Measurements from ENCODE around the gene RAB24.
A peak's percentile ranks its signal among the peaks of the same experiment; 100 is the strongest.
"Not testable (repeated sequence)": the region's sequence is repeated elsewhere in the genome, so short reads cannot be mapped to it uniquely, and the experiment has no call there.

Gene RAB24

DNA sequence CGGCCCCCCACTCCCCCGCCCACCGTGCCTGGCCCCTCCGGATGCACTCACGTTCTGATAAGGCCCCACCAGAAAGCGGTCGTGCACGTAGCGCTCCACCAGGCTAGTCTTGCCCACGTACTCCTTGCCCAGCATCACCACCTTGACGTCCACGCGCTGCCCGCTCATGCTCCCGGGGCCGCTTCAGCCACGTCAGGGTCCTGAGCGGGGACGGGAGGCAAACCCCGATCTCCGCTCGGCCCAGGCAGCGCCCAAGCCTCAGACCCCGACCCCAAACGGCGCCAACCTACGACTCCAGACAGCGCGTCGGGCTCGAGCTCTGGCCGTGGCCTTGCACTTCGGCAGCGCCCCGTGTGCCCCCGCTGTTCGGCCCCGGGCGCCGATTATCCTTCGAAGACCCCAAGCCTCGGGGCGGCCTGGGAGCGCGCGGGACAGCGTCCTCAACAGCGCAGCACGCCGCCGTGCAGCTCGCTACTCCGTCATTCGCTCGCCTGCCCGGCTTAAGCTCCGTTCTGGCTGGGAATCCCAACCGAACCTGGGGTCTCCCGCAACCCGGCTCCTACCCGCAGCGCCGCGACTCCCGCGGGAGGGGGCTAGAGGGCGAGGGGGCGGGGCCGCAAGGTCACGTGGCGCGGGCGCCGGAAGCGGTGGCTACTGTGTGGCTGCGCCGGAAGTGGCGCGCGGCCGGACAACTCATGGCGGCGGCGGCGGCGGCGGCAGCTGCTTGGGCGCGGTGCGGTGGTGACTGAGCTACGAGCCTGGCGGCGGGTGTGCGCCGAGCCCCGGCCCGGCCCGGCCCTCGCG, at the start of gene RAB24, which contains the start of gene PRELID1:
TSS of gene RAB24 (minus strand) at position 599 of the 804 bp plus-strand sequence. CDS start at position 168, 431 bp downstream.
TSS of gene PRELID1 (plus strand) at position 679 of the 804 bp plus-strand sequence. CDS start 187 bp downstream, outside the sequence.
- peak; percentile 86 to 89 for DNase-seq (ENCODE audit: low read depth in 2 of 2)

DNA sequence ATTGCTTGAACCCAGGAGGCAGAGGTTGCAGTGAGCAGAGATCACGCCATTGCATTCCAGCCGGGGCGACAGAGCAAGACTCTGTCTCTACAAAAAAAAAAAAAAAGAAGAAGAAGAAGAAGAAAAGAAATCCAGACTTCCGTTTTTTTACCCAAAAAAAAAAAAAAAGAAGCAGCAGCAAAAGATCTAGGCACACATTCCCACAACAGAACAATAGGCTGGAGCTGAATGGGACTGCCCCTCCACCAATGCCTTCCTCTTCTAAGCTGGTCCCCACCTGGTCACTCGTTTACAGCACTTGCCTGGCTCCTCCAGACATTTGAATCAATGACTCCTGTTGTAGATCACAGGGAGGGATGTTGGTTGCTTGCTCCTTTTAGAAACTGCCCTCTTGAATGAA, 49.6 kb upstream of the RAB24 start:
- DNase-seq (ENCODE audit: low read depth in 2 of 2): no peak

DNA sequence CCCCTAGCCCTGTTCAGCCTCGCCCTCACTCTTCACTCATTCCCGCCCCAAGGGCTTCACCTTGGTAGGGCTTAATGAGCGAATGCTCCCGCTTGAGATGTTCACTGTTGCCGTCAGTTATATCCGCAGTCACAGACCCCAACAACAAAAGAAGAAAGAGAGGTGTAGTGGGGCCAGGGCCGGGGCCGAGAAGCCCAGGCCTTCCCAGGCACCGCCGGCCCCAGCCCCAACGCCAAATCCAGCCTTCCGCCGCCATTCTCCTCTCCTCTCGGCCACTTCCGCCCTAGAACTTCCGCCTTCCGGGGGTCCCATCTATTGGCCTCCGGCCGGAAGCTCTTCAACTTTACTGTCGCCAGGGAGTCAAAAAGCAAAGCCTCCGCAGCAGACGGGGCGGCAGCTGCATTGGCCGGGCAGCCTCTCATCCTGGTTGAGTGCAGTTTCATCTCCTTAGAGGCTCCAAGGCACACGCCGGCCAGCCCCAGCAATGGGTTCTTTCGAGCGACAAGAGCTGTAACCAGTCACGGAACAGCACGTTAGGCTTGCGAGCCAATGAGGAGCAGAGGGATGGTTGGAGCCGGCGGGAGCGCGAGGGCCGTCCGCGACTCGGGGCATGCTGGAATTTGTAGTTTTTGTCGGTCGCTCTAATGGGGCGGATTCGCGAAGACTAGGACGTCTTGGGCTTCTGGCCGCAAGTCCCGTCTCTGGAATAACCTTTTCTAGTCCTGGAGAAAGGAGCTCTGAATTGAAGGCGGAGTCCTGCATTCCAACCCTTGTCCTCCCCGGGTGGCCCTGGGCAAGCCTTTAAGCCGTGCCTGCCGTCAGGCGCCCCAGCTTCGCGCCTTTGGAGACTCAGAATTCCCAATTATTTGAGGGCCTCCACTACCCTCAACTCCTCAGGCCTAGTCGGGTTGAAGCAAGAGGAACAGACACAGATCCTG, 48.1 kb upstream of the RAB24 start, which contains the start of gene LMAN2:
TSS of gene LMAN2 (minus strand) at position 277 of the 938 bp plus-strand sequence. CDS start at position 256, 21 bp downstream.
- DNase-seq (ENCODE audit: low read depth in 2 of 2): peak; percentile 80

DNA sequence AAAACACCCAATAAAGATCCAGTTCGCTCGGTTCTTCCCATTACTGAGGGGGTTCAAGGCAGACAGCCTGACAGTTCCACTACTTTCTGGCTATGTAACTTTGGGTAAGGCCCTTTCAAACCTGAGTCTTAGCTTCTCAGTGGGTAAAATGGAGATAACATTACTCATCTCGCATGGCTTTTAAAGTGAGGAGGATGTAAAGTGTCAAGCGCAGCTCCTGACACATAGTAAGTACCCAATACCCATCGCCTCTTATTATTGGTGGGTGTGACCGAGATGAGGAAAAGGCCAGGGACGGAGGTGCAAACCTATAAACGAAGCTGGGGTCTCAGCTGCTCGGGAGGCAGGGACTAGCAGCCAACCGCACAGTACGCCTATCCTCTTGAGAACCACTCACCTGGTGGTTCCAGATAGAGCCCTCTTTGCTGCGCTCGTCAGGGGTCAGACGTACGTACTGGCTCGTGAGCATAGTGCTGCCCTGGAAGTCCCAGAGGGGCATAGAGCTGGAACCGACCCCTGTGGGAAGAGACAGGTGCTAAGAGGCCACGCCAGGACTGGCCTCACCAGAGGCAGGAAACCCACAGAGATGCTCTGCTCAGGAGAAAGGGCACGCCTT, 47.4 kb upstream of the RAB24 start:
- no peak for DNase-seq (ENCODE audit: low read depth in 2 of 2)

DNA sequence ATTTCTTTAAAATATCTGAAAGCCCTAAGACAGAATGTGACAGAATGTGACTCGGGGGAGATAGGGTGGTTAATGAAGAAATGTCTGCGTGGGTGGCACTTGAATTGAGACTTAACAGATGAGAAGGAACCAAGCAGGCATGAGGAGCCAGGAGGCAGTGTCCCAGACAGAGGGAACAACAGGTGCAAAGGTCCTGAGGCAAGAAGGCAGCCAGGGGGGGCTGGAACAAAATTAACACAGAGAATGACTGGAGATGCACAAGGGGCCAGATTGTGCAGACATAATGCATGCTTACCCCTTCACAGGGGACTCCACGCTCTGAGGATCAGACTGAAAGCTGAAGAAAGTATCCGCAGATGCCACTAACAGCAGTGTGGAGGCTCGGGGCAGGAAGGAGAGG, 46.2 kb upstream of the RAB24 start:
- DNase-seq (ENCODE audit: low read depth in 2 of 2): no peak

DNA sequence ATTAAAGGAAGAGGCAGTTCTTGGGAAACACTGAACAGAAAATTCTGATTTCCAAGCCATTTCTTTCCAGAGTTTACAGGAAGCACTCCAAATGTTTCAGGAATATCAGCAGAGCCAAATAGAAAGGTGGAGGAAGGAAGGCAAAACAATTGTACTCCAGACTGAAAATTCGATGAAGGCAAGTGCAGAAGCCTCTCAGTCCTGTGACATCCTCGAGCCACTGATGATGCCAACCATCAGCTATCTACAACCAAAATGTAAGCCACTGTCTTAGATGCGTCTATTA, 45.8 kb upstream of the RAB24 start:
- no peak for DNase-seq (ENCODE audit: low read depth in 2 of 2)

DNA sequence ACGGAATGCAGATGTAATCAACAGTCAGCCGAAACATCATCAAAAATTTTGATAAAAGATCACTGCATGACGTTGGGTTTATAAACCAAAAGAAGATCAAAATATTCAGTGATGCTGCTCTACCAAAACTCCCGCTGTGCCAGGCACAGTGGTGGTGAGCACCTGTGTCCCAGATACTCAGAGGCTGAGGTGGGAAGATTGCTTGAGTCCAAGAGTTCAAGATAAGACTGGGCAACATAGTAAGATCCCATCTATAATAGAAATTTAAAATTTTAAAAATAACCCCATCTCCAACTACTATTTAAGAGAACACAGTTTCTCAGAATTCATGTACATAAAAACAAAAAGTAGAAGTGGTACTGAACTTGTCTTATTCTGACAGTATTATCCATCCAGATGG, 44.2 kb upstream of the RAB24 start:
- no peak for DNase-seq (ENCODE audit: low read depth in 2 of 2)

DNA sequence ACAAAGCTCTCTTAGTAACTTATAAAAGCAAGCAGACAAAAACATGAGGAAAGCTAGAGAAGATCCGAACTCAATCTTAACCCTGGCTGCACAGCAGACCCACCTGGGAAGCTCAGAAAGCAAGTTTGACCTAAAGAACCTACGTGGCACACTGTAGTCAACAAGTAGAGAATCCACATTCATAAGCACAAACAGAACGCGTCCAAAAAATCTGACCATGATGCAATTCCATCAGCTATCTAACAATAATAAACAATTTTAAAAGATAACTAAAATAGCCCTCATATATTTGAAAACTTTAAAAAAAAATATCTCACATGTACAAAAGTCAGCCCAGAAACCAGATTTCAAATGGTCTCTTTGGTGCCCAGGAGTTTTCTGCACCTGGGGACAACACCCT, 43.3 kb upstream of the RAB24 start:
- DNase-seq (ENCODE audit: low read depth in 2 of 2): no peak

DNA sequence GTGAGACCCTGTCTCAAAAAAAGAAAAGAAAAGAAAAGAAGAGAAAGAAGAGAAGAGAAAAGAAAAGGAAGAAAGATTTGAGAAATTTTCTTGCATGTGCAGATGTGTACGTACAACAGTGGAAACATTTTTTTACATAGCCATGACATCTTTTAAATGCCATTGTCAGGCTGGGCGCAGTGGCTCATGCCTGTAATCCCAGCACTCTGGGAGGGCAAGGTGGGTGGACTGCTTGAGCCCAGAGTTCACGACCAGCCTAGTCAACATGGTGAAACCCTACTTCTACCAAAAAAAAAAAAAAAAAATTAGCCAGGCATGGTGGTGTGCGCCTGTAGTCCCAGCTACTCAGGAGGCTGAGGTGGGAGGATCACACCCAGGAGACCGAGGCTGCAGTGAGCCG, 41.4 kb upstream of the RAB24 start:
- DNase-seq (ENCODE audit: low read depth in 2 of 2): no peak

DNA sequence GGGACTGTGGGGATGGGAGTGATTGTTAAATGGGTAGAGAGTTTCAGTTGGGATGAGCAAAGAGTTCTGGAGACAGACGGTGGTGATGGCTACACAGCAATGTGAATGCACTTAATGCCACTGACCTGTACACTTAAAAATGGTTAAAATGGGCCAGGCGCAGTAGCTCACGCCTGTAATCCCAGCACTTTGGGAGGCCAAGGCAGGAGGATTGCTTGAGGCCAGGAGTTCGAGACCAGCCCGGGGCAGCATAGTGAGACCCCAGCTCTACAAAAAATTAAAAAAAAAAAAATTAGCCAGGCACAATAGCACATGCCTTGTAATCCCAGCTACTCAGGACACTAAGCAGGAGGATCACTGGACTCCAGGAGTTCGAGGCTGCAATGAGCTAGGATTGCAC, 40.3 kb upstream of the RAB24 start:
- no peak for DNase-seq (ENCODE audit: low read depth in 2 of 2)

DNA sequence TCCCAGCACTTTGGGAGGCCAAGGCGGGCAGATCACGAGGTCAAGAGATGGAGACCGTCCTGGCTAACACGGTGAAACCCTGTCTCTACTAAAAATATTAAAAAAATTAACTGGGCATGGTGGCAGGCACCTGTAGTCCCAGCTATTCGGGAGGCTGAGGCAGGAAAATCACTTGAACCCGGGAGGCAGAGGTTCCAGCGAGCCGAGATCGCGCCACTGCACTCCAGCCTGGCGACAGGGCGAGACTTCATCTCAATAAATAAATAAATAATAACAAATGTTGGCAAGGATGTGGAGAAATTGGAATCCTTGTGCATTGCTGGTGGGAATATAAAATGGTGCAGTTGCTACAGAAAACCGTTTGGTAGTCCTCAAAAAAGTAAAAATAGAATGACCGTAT, 39.5 kb upstream of the RAB24 start:
- DNase-seq (ENCODE audit: low read depth in 2 of 2): not testable (repeated sequence)

DNA sequence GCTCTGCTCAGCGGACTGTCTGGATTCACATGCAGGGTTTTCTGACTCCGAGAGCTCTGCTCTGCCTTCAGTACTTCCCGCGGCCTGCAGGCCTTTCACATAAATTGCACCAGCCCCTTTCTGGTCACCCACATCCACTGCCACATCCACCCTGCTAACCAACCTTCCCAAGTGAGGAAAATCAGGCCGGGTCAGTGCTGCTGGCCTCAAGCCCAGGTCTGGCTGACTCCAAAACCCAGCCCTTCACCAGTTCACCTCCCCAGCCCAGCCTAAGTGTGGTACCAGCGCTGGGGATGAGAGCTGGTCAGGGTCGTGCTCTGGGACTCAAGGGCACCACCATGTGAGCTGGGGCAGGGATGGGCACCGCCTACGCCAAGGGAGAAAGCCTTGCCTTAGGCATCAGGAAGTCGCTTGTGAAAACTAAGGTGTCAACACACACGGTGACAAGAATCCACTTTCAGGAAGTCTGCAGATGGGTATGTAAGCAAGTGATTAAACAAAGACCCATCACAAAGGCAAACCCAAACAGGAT, 35.7 kb upstream of the RAB24 start:
- DNase-seq (ENCODE audit: low read depth in 2 of 2): no peak

DNA sequence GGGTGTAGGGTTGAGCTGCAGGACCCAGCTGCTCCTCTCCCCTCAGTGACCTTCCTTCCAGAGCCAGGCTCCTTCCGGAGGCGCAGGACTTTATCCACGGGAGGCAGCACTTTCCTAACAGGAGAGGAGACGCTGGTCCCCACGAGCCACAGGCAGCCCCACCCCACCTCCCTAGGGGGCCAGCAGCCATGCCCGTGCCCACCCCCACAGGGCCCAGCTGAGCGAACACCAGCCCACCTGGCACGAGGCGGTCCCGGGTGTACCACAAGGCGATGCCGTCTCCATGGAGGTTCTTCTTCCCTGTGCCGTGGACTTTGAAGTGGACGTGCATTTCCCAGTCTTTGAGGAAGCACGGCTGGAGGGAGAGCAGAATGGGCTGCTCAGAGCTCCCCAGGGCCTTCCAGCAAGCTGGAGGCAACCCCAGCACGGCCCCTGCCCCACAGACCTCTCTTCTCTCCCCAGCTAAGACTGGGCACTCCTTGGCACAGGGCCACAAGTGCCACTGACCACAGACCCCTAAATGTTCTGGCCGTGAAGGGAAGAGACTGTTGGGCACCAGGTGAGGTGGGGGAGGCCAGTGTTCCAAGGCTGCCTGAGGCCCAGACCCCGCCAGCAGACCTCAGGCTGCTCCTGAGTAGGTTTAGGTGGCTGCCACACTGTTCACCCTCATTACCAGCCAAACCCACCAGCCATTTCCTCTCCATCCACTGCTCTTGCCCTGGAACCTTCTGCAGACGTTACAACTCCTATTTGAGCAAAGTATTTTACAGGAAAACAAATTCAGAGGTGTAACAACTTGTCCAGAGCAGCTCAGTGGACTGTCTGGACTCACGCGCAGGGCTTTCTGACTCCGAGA, 35.0 kb upstream of the RAB24 start:
- DNase-seq (ENCODE audit: low read depth in 2 of 2): no peak

DNA sequence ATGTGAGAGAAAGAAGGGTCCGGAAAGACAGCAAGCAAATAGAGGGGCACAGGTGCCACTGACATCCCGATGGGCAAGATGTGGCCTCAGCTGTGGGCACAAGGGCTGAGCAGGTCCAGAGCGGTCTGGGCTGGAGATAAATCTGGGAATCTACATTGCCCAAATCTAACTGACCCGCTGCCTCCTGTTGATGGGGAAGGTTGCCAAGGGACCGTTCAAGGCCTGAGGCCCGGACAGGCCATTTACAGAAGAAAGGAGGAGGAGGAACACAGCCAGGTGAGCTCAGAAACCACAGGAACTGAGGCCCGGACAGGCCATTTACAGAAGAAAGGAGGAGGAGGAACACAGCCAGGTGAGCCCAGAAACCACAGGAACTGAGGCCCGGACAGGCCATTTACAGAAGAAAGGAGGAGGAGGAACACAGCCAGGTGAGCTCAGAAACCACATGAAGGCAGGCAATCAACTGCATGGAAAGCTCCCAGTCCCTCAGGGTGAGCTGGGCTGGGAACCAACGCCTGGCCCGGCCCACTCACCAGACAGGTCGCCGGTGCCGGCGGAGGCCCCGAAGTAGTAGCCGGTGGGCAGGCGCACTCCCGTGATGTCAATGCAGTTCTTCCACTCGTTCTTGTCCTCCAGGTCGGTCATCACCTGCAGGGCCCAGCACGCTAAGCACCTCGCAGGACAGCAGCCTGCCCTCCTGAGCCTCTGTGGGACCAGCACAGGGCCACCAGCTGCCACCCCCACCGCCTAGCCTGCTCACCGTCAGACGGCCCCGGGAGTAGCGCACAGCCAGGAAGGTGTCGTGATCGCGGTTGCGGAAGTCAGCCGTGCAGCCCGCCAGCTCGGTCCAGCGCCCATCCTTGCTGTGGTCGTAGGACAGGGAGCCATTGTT, 33.3 kb upstream of the RAB24 start:
- no peak for DNase-seq (ENCODE audit: low read depth in 2 of 2)

DNA sequence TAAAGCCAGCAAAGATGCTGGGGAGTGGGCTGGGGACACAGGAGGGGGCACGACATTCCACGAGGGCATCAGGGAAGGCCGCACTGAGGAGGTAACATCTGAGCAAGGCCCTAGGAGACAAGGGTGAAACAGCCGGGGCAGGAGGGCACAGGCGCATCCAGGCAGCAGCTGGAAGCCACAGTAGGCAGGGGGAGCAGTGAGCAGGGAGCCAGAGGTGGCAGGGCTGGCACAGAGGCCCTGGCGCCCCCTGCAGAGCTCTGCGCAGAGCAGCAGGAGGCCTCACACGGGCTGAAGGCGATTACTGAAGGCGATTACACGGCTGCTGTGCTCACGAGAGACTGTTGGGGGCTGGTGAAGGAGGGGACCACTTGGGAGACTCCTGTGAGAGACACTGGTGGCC, 32.6 kb upstream of the RAB24 start:
- DNase-seq (ENCODE audit: low read depth in 2 of 2): no peak

DNA sequence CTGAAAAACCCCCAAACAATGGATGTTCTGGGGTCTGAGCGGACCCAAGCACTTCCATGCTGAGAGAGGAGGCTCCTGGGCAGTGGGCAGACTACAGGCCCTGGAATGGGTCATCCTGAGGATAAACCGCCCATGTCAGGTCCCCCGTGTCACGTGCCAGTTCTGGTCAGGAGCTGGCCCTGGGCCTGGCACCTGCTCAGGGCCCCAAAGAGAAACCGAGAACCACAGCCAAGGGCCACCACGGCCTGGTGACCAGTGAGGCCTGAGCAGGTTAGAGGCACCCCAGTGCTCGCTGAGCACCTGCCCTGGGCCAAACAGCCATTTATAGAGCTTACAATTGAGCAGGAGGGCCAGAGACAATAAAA, 32.2 kb upstream of the RAB24 start:
- DNase-seq (ENCODE audit: low read depth in 2 of 2): no peak

DNA sequence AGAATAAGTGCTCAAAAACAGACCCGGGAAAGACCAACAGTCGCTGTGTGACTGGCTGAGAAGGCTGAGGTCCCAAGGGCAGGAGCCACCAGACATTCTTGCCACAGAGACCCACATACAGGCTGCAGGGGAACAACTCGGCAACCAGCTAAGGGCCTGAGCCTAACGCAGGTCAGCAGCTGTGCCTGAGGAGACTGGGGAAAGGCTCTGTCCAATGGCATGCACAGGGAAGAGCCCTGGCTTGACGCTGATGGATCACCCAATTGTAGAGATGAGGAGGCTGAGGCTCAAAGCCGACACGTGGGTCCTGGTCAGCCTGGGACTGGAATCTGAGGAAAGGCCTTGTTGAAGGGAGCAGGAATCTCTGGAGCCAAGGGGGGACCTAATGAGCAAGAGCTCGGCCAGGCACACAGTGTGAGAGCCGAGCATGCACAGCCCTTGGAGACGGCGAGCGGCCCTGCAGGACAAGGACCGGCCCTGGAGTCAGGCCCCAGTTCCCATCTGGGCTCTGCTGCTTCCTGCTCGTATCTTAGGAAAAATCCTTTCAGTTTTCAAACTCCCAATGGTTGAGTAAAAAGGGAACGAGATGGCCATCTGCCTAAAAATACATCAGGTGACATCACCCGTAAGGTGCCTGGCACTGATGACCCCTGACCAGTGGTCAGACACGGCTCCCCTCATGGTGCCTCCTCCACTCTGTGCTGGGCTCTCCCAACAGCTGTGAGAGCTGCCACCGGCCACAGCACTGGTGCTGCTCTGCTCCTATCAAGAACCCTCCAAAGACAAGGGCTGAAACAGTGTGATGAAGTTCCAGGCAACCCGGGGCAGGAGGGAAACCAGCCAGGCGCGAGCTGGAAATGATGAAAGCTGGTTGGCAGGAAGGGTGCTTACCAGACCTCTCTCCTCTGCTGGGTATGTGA, 31.5 kb upstream of the RAB24 start:
- DNase-seq (ENCODE audit: low read depth in 2 of 2): no peak

DNA sequence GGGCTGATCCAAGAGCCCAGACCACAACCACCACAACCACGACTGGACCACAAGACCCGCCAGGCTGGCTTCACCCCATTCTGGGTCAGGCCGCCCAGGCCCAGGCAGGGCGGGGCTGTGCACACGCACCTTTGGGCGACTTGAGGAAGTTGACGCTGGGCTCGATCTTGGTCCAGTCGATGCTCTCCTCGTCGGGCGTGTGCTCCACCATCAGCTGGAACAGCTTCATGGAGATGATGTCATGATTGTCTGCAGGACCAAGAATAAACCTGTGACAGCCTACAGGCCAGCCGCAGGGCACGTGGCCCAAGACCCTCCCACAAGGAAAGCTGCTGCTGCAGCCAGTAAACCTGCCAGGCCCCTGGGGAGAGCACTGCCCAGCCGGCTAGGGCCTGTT, 30.6 kb upstream of the RAB24 start:
- no peak for DNase-seq (ENCODE audit: low read depth in 2 of 2)
